Psoas muscle (tissue), 8 donors: Measurements from ENCODE around the gene FKBP5. TPM values are rescaled to one million over a fixed set of nuclear protein-coding genes. Genes with fewer than 3 reads are reported as not detected.

Experiments used
- ATAC-seq, 4 donors: fragments of 200-7000 bp; cut with Tn5 transposase; one replicate each; pipeline ENCODE4 v1.9.1; 2020; ENCODE audit warnings: moderate library complexity in 3 of 4, mild to moderate bottlenecking in 2 of 4
- DNase-seq, 2 donors: peaks; one replicate each; pipeline ENCODE4 v3.0.0-alpha.2; 2020
- H3K27ac ChIP-seq: fragments of 200-600 bp; one replicate; pipeline ENCODE4 v1.8.0; 2022
- H3K27me3 ChIP-seq, 3 donors: fragments of 200-600 bp in 1 of 3; one replicate each; pipeline versions ENCODE4 v1.6.1 to v1.8.0; 2013 to 2022; ENCODE audit warnings: low read length in 2 of 3, mild to moderate bottlenecking in 2 of 3, moderate library complexity in 1 of 3; ENCODE audit not compliant: insufficient read depth in 3 of 3
- H3K36me3 ChIP-seq, 2 donors: fragments of 200-600 bp in 1 of 2; one replicate each; pipeline versions ENCODE4 v1.6.1 to v1.8.0; 2013 to 2022; ENCODE audit warnings: low read depth in 1 of 2, mild to moderate bottlenecking in 1 of 2, moderate library complexity in 1 of 2; ENCODE audit not compliant: insufficient read depth in 1 of 2
- H3K4me1 ChIP-seq: fragments of 200-600 bp; one replicate; pipeline ENCODE4 v1.8.0; 2022
- H3K4me3 ChIP-seq: fragments of 200-600 bp; one replicate; pipeline ENCODE4 v1.8.0; 2022; ENCODE audit warnings: mild to moderate bottlenecking
- H3K9me3 ChIP-seq: fragments of 200-600 bp; one replicate; pipeline ENCODE4 v1.8.0; 2022
- CTCF ChIP-seq: fragments of 200-600 bp; IDR thresholded peaks from one replicate; pipeline ENCODE4 v1.8.0; 2022; ENCODE audit warnings: antibody characterized with exemption
- WGBS, 3 donors: extraction: QIAGEN DNeasy Blood & Tissue Kit; methylation state at CpG; one replicate each; pipeline versions ENCODE4 v1.1.6 to v1.1.7; 2013; 5-methylcytosine and 5-hydroxymethylcytosine counted together
- intact Hi-C, 2 donors: fragments of 100-400 bp; cut with DNase I; formaldehyde crosslinking; loops; one replicate each; pipeline versions ENCODE4 v1.11.0 to v1.14.2; 2022
- long read RNA-seq, 2 donors: library from polyadenylated mRNA; unstranded; transcript quantifications; one replicate each; pipeline ENCODE4 v2.0.0, GENCODE V29; 2021
- polyA plus RNA-seq, 3 donors: library from polyadenylated mRNA; stranded (reverse); fragments of 200-250 nt; gene quantifications; one replicate each; pipeline ENCODE4 v1.2.3, GENCODE V29; 2013
- total RNA-seq, 4 donors: library from RNA; stranded (reverse); fragmentation: NEBNext Ultra II Directional in 2 of 4; extraction: Animal tissue kit (Norgen Biotek cat#: 25700) in 2 of 4; gene quantifications; one replicate each; pipeline versions ENCODE4 v1.2.1 to v1.2.4, GENCODE V29; 2021 to 2023
- donor health status: healthy with polysubstance abuse.
- donor health status: DM: no; HTN: no; CAD: no; lungs with moderate emphysema.
- donor health status: Bipolar disorder and iron deficiency.
- donor health status: healthy.
- donor health status: DM: yes; HTN: yes; CAD: no.
- donor health status: DM: no; HTN: no; CAD: no.
- donor health status: DM: no; HTN: no; CAD: no.
- donor health status: DM: yes; HTN: yes; CAD: no.

FKBP5 gene
- total RNA-seq, result 1,000 to 10,000 TPM in 1 of 4 donors, 100 to 1,000 TPM in 2, 10 to 100 TPM in 1; 56.5 to 1,905 (median 378) TPM
- 100 to 1,000 TPM; 296 to 849 (median 675) TPM for polyA plus RNA-seq
- long read RNA-seq, donor 1, transcript FKBP5-201 (11 exons, 3,772 nt), result major isoform, 43 of 51 reads
- long read RNA-seq, donor 1, partial matches to known transcripts, result 0 of 51 reads
- long read RNA-seq, donor 1, other reads (novel, unspliced or antisense), result 8 of 51 reads
- long read RNA-seq, donor 2, transcript FKBP5-201 (11 exons, 3,772 nt), result major isoform, 3,649 of 4,758 reads
- long read RNA-seq, donor 2, partial matches to known transcripts, result 213 of 4,758 reads
- long read RNA-seq, donor 2, other reads (novel, unspliced or antisense), result 895 of 4,758 reads

- WGBS, 3 donors, result 1 to 3% (median 2%) methylated on average over 37 to 80 of the region's 80 CpGs
- H3K4me3 ChIP-seq, result peak within 1 kb of the TSS; percentile 85
- DNase-seq (peak; percentile 98 to 99), ATAC-seq (peak; percentile 75 to 91 (median 82))
- peaks cover 0 to 14% of the 10 kb centered on the region in 2 donors for H3K36me3 ChIP-seq
- H3K4me1 ChIP-seq, result peaks cover 40% of the 10 kb centered on the region
- TF ChIP-seq CTCF, result no peak
- H3K9me3 ChIP-seq, result no peaks in the 10 kb centered on the region
- no peaks in the 10 kb centered on the region for H3K27me3 ChIP-seq
- H3K27ac ChIP-seq, result peak within 1 kb of the TSS; percentile 96
- intact Hi-C loops, result loop anchor here (2.0 to 10.0 kb wide), 2 partner anchors 38 to 104 kb away; no protein-coding TSS in a partner anchor
These were observed at the start of gene FKBP5 for GRCh38 chr6:35688605-35689322. TSS of gene FKBP5 (minus strand) at chr6:35688915. CDS start at chr6:35642824, 46,091 bp downstream.

DNA sequence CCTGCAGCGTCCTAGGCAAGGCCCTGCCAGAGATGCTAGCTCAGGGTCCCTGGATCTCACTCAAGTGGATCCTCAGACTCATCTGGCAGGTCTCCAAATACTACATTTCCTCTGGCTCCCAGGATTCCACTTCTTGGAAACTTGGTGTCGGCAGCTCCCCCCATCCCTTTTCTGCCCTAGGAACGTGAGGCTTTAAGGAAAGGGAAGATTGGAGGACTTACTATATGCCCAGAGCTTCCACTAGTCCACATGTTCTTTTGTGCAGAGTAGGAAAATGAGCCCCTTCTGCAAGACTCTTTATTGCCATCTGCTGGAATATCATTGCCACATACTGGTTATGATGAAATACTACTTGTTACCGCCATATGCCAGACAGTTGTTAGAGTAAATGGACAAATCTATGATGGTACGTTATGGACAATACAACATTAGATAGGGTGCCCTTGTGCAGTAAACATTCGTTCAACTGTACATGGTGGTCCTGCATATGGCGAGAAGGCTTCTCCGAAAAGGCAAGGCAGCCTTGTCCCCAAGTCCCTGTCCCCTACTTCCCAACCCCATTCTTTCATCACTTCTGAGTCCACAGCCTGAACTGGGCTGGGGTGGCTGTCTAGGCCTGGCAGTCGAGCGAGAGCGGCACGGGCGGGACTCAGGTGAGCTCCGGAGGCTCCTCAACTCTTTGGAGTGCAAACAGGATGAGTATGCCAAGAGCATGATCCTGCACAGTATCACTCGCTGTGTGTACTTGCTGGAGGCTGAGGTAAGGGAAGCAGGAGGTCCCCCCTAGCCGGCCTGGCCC, 48.9 kb upstream of the FKBP5 start:
- Histone ChIP-seq H3K4me3 (no peak overlapping the region), H3K27ac (no peak overlapping the region), H3K27me3 (no peaks in the 10 kb centered on the region), H3K36me3 (no peaks in the 10 kb centered on the region), H3K4me1 (peaks cover 28% of the 10 kb centered on the region), H3K9me3 (no peaks in the 10 kb centered on the region)
- DNase-seq (no peak), ATAC-seq (peak; percentile 74 to 90 (median 82))
- TF ChIP-seq CTCF, result peak; percentile 85
- WGBS, 3 donors, result 60 to 65% (median 64%) methylated on average over 16 of the region's 16 CpGs
- intact Hi-C loops, result loop anchor here (1.0 to 5.0 kb wide), 4 partner anchors 155 to 215 kb away; no protein-coding TSS in a partner anchor

DNA sequence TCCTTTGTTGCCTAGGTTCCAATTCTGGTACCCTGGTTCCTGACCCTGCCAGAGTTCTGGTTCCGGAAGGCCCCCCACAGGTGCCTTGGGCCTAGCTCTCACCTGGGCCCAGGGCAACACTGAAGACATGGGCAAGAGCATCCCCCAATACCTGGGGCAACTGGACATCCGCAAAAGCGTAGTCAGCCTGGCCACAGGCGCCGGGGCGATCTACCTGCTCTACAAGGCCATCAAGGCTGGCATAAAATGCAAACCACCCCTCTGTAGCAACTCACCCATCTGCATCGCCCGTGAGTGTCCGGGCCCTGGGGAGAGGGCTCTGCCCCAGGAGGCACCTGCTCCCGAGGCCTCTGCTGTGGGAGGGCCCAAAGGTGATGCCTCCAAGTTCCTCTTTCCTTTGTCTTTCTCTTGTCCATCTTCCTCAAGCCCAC, 48.3 kb upstream of the FKBP5 start, which contains the start of gene ARMC12:
ARMC12 (plus strand) TSS at position 51 of the 431 bp plus-strand sequence; CDS start at position 128, 77 bp downstream.
- Histone ChIP-seq H3K27me3 (no peaks in the 10 kb centered on the region), H3K36me3 (no peaks in the 10 kb centered on the region), H3K9me3 (no peaks in the 10 kb centered on the region), H3K27ac (no peak within 1 kb of the TSS), H3K4me1 (peaks cover 34% of the 10 kb centered on the region), H3K4me3 (no peak within 1 kb of the TSS)
- intact Hi-C loops, result loop anchor here (1.0 to 5.0 kb wide), 4 partner anchors 153 to 214 kb away; no protein-coding TSS in a partner anchor
- no peak for TF ChIP-seq CTCF
- no peak for DNase-seq
- peak in 3 of 4 donors; percentile 0 to 11 (median 6) for ATAC-seq
- WGBS, 3 donors, result 87 to 92% (median 90%) methylated on average over 9 to 10 of the region's 10 CpGs

DNA sequence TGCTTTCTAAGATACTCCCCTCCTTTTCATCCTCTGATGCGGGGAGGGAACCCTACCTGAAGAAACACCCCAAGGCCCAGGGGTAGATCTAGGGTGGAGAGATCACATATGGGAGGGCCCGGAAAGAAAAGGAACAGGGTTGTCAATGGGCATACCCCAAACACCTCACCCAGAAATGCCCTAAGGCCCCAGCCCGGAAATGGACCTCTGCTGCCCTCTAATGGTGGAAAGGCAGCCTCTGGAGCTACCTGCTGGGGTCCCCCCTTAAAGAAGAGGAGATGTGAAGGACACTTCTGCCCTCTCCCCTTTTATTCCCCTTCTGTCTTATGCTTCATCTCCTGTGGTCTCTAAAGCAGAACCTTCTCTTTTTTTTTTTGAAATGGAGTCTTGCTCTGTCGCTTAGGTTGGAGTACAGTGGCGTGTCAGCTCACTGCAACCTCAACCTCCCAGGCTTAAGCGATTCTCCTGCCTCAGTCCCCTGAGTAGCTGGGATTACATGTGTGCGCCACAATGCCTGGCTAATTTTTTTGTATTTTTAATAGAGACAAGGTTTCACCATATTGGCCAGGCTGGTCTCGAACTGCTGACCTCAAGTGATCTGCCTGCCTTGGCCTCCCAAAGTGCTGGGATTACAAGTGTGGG, 47.7 kb upstream of the FKBP5 start:
- Histone ChIP-seq H3K36me3 (no peaks in the 10 kb centered on the region), H3K27ac (no peak overlapping the region), H3K27me3 (no peaks in the 10 kb centered on the region), H3K4me3 (no peak overlapping the region), H3K4me1 (peaks cover 36% of the 10 kb centered on the region), H3K9me3 (no peaks in the 10 kb centered on the region)
- intact Hi-C loops, result loop anchor here (1.0 to 5.0 kb wide), 2 partner anchors 152 to 154 kb away; no protein-coding TSS in a partner anchor
- WGBS, 3 donors, result 65 to 75% (median 65%) methylated on average over 8 of the region's 8 CpGs
- DNase-seq (peak; percentile 72 to 84), ATAC-seq (peak; percentile 29 to 57 (median 42))
- peak; percentile 87 for TF ChIP-seq CTCF
